SU-DHL-6 (cell line): ENCODE data around the gene G6PD.
A peak's percentile ranks its signal among the peaks of the same experiment; 100 is the strongest.

Source experiments
- H2AFZ ChIP-seq: fragments of 200-600 bp; sonication (generic); 2 replicates; pipeline ENCODE4 v1.6.1; 2014; ENCODE audit warnings: low read depth, mild to moderate bottlenecking, moderate library complexity, mixed read lengths, antibody characterized with exemption, low read length; ENCODE audit not compliant: severe bottlenecking
- H3F3A ChIP-seq: fragments of 200-600 bp; shearing (Covaris generic); 2 replicates; pipeline ENCODE4 v1.6.0; 2016; ENCODE audit warnings: antibody characterized with exemption, mild to moderate bottlenecking; ENCODE audit not compliant: insufficient read depth
- H3K27ac ChIP-seq: fragments of 200-600 bp; sonication (generic); 2 replicates; pipeline ENCODE4 v1.5.1; 2016; ENCODE audit warnings: low read depth, mild to moderate bottlenecking, low read length, moderate library complexity, mixed read lengths
- H3K27me3 ChIP-seq: fragments of 200-600 bp; sonication (generic), shearing (Covaris generic); 2 replicates; pipeline ENCODE4 v1.6.0; 2014; ENCODE audit warnings: mild to moderate bottlenecking, low read length
- H3K36me3 ChIP-seq: fragments of 200-600 bp; sonication (generic); 2 replicates; pipeline ENCODE4 v1.6.1; 2014; ENCODE audit warnings: mild to moderate bottlenecking, low read length, mixed read lengths
- H3K4me2 ChIP-seq: fragments of 300-600, 200-600 bp; shearing (Covaris generic), sonication (generic); 2 replicates; pipeline ENCODE4 v1.6.0; 2014; ENCODE audit warnings: low read length, low read depth, mild to moderate bottlenecking; ENCODE audit not compliant: poor library complexity, severe bottlenecking
- H3K4me3 ChIP-seq: fragments of 200-600 bp; sonication (generic); 2 replicates; pipeline ENCODE4 v1.5.1; 2014; ENCODE audit warnings: antibody characterized with exemption, low read length, mild to moderate bottlenecking, mixed read lengths; ENCODE audit not compliant: insufficient read depth, poor library complexity, severe bottlenecking
- H3K79me2 ChIP-seq: fragments of 200-600 bp; sonication (generic); 2 replicates; pipeline ENCODE4 v1.6.1; 2014; ENCODE audit warnings: mild to moderate bottlenecking, low read length, moderate library complexity; ENCODE audit not compliant: insufficient read depth
- H3K9ac ChIP-seq: fragments of 200-600 bp; sonication (generic); 2 replicates; pipeline ENCODE4 v1.7.0; 2014; ENCODE audit warnings: mild to moderate bottlenecking, low read length
- H3K9me2 ChIP-seq: fragments of 200-600 bp; sonication (generic); replicated peaks from 2 replicates; pipeline ENCODE4 v1.6.1; 2014; ENCODE audit warnings: low read length; ENCODE audit not compliant: insufficient read depth
- H3K9me3 ChIP-seq: fragments of 200-600 bp; sonication (generic); 2 replicates; pipeline ENCODE4 v1.6.1; 2014; ENCODE audit warnings: low read length, mixed read lengths; ENCODE audit not compliant: insufficient read depth
- H4K20me1 ChIP-seq: fragments of 200-600 bp; sonication (generic); 2 replicates; pipeline ENCODE4 v1.6.1; 2014; ENCODE audit warnings: low read depth, mild to moderate bottlenecking, antibody characterized with exemption, low read length, moderate library complexity, mixed read lengths
- CTCF ChIP-seq: fragments of 200-600 bp; sonication (generic); IDR thresholded peaks from one replicate; pipeline ENCODE4 v1.5.1; 2017; ENCODE audit warnings: antibody characterized with exemption, mild to moderate bottlenecking, low read length, moderate library complexity; ENCODE audit not compliant: insufficient read depth, poor library complexity, severe bottlenecking
- EZH2phosphoT487 ChIP-seq: fragments of 200-600 bp; sonication (generic), shearing (Covaris generic); conservative IDR thresholded peaks from 2 replicates; pipeline ENCODE4 v1.6.1; 2018; ENCODE audit warnings: mild to moderate bottlenecking, antibody characterized with exemption, low read length, moderate library complexity, mixed read lengths

The G6PD gene

GRCh38 chrX:154546354-154547244 lies at the start of gene G6PD:
Gene G6PD (minus strand): TSS chrX:154546846. CDS start chrX:154546155, 691 bp downstream.
- H3K36me3 ChIP-seq = no peaks in the 10 kb centered on the region
- peak within 1 kb of the TSS; percentile 98 for H3K9ac ChIP-seq
- H2AFZ ChIP-seq = peak within 1 kb of the TSS; percentile 48
- no peaks in the 10 kb centered on the region for H4K20me1 ChIP-seq
- peak within 1 kb of the TSS; percentile 95 for H3K4me3 ChIP-seq
- TF ChIP-seq CTCF (no peak), EZH2phosphoT487 (no peak)
- H3K27ac ChIP-seq = peak within 1 kb of the TSS; percentile 98
- peak within 1 kb of the TSS; percentile 91 for H3K4me2 ChIP-seq
- H3K79me2 ChIP-seq = peaks cover 39% of the 10 kb centered on the region
- no peaks in the 10 kb centered on the region for H3K9me2 ChIP-seq
- no peaks in the 10 kb centered on the region for H3K27me3 ChIP-seq
- H3F3A ChIP-seq = peaks cover 8% of the 10 kb centered on the region; the same call in 1 of the 2 replicates
- H3K9me3 ChIP-seq = no peaks in the 10 kb centered on the region

GRCh38 chrX:154595559-154596249 lies 49.1 kb upstream of the G6PD start:
- H3K9me2 ChIP-seq = no peaks in the 10 kb centered on the region
- no peak overlapping the region for H3K9ac ChIP-seq
- H4K20me1 ChIP-seq = no peaks in the 10 kb centered on the region
- no peak overlapping the region for H3K4me2 ChIP-seq
- TF ChIP-seq CTCF (no peak), EZH2phosphoT487 (no peak)
- no peak overlapping the region for H2AFZ ChIP-seq
- no peak overlapping the region for H3K4me3 ChIP-seq
- H3K27ac ChIP-seq = no peak overlapping the region
- H3K27me3 ChIP-seq = no peaks in the 10 kb centered on the region
- no peaks in the 10 kb centered on the region for H3K36me3 ChIP-seq
- H3F3A ChIP-seq = no peaks in the 10 kb centered on the region
- no peaks in the 10 kb centered on the region for H3K79me2 ChIP-seq
- H3K9me3 ChIP-seq = no peaks in the 10 kb centered on the region

GRCh38 chrX:154594491-154594890 lies 47.8 kb upstream of the G6PD start:
- no peak overlapping the region for H3K4me2 ChIP-seq
- no peak overlapping the region for H3K9ac ChIP-seq
- H3K27me3 ChIP-seq = no peaks in the 10 kb centered on the region
- H2AFZ ChIP-seq = no peak overlapping the region
- no peak overlapping the region for H3K4me3 ChIP-seq
- no peaks in the 10 kb centered on the region for H3K36me3 ChIP-seq
- H3F3A ChIP-seq = no peaks in the 10 kb centered on the region
- TF ChIP-seq CTCF (no peak), EZH2phosphoT487 (no peak)
- H4K20me1 ChIP-seq = no peaks in the 10 kb centered on the region
- no peaks in the 10 kb centered on the region for H3K9me2 ChIP-seq
- no peak overlapping the region for H3K27ac ChIP-seq
- H3K79me2 ChIP-seq = no peaks in the 10 kb centered on the region
- no peaks in the 10 kb centered on the region for H3K9me3 ChIP-seq
